Mesothelial cell of epicardium (in vitro differentiated cells): ENCODE results near the gene ADAMTSL1. TPM values are rescaled to one million over a fixed set of nuclear protein-coding genes. Genes with fewer than 3 reads are reported as not detected.

Experiments used
- DNase-seq, 2 experiments: peaks; one replicate each; pipeline ENCODE4 v3.0.0; 2021; ENCODE audit warnings: low spot score in 2 of 2; ENCODE audit not compliant: unreplicated experiment in 2 of 2
- H3K27ac Mint-ChIP-seq: 2 replicates; pipeline ENCODE4 v1.8.0; 2021; ENCODE audit warnings: mixed read lengths
- H3K27me3 Mint-ChIP-seq: 2 replicates; pipeline ENCODE4 v1.8.0; 2021; ENCODE audit warnings: low read depth, mixed read lengths
- H3K36me3 Mint-ChIP-seq: 2 replicates; pipeline ENCODE4 v1.8.0; 2021; ENCODE audit warnings: mixed read lengths
- H3K4me1 Mint-ChIP-seq: 2 replicates; pipeline ENCODE4 v1.8.0; 2021; ENCODE audit warnings: mixed read lengths
- H3K4me3 Mint-ChIP-seq: 2 replicates; pipeline ENCODE4 v1.8.0; 2021; ENCODE audit warnings: mild to moderate bottlenecking, moderate library complexity, mixed read lengths
- H3K9me3 Mint-ChIP-seq: 2 replicates; pipeline ENCODE4 v1.8.0; 2021; ENCODE audit warnings: mixed read lengths
- total RNA-seq: library from RNA; stranded (reverse); gene quantifications from 3 replicates; pipeline ENCODE4 v1.2.1, GENCODE V29; 2021
- TF ChIP-seq, protein P1 (sequence below): fragments of 200-600 bp; sonication (generic); IDR thresholded peaks from one replicate; pipeline ENCODE4 v1.5.0; 2021; ENCODE audit warnings: antibody characterized with exemption; ENCODE audit not compliant: unreplicated experiment

Gene ADAMTSL1
- total RNA-seq, 1 donor from 2014 or later: 48.0 TPM

GRCh38 chr9:18768951-18769622 is 295.1 kb downstream of the ADAMTSL1 start:
- Mint-ChIP-seq H3K36me3 (no peaks in the 10 kb centered on the region), H3K4me3 (no peak overlapping the region), H3K4me1 (peaks cover 24% of the 10 kb centered on the region), H3K27ac (no peak overlapping the region), H3K27me3 (peaks cover 24% of the 10 kb centered on the region), H3K9me3 (no peaks in the 10 kb centered on the region)
- DNase-seq: no peak
- TF ChIP-seq, protein P1, sequence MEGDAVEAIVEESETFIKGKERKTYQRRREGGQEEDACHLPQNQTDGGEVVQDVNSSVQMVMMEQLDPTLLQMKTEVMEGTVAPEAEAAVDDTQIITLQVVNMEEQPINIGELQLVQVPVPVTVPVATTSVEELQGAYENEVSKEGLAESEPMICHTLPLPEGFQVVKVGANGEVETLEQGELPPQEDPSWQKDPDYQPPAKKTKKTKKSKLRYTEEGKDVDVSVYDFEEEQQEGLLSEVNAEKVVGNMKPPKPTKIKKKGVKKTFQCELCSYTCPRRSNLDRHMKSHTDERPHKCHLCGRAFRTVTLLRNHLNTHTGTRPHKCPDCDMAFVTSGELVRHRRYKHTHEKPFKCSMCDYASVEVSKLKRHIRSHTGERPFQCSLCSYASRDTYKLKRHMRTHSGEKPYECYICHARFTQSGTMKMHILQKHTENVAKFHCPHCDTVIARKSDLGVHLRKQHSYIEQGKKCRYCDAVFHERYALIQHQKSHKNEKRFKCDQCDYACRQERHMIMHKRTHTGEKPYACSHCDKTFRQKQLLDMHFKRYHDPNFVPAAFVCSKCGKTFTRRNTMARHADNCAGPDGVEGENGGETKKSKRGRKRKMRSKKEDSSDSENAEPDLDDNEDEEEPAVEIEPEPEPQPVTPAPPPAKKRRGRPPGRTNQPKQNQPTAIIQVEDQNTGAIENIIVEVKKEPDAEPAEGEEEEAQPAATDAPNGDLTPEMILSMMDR: no peak

DNA sequence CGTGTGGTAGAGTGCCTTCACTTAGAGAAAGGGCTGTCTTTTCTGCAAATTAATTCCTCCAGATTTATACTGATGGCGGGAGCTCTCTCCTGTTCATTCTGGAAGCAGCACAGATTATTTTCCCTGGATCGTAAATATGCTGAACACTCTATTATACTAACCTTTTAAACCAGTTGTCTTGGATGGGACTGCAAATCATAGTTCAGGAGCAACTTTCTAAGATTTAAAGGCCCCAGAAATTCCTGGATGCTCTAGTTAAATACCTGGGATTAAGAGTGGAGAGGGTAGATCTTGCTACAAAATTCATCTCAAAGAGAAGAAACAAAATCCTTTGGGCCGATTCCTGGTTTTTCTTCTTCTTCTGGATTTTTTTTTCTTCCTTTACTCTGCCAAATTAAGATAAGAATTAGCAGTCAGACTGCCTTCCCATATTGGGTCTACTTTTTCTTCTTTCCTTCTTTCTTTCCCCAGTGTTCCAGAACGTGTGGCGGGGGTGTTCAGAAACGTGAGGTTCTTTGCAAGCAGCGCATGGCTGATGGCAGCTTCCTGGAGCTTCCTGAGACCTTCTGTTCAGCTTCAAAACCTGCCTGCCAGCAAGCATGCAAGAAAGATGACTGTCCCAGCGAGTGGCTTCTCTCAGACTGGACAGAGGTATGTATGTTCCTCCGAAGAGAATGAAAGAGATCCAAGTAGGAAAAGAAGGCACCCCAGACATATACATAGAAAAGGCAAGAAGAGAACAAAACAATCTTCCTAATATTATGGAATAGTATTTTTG is 296.4 kb downstream of the ADAMTSL1 start:
- TF ChIP-seq, protein P1: no peak
- DNase-seq: no peak
- Mint-ChIP-seq H3K36me3 (no peaks in the 10 kb centered on the region), H3K4me3 (no peak overlapping the region), H3K27me3 (peaks cover 22% of the 10 kb centered on the region), H3K27ac (peak overlapping the region; percentile 36), H3K9me3 (peaks cover 3% of the 10 kb centered on the region), H3K4me1 (peaks cover 24% of the 10 kb centered on the region)

GRCh38 chr9:18771011-18771410 is 297.1 kb downstream of the ADAMTSL1 start:
- Mint-ChIP-seq H3K4me3 (no peak overlapping the region), H3K4me1 (peaks cover 24% of the 10 kb centered on the region), H3K27ac (peak overlapping the region; percentile 59), H3K9me3 (peaks cover 3% of the 10 kb centered on the region), H3K27me3 (peaks cover 15% of the 10 kb centered on the region), H3K36me3 (peaks cover 2% of the 10 kb centered on the region)
- no peak for DNase-seq
- TF ChIP-seq, protein P1: no peak

GRCh38 chr9:18771763-18772162 is 297.8 kb downstream of the ADAMTSL1 start:
- Mint-ChIP-seq H3K27ac (no peak overlapping the region), H3K9me3 (peaks cover 3% of the 10 kb centered on the region), H3K4me3 (no peak overlapping the region), H3K27me3 (peaks cover 9% of the 10 kb centered on the region), H3K4me1 (peaks cover 24% of the 10 kb centered on the region), H3K36me3 (peaks cover 6% of the 10 kb centered on the region)
- DNase-seq: no peak
- TF ChIP-seq, protein P1: no peak

- peaks cover 15% of the 10 kb centered on the region for H3K4me1 Mint-ChIP-seq
- peaks cover 2% of the 10 kb centered on the region for H3K27me3 Mint-ChIP-seq
- TF ChIP-seq, protein P1: no peak
Measured at GRCh38 chr9:18775241-18775640, 301.3 kb downstream of the ADAMTSL1 start.

More at GRCh38 chr9:18775241-18775640, 301.3 kb downstream of the ADAMTSL1 start:
- Mint-ChIP-seq H3K36me3 (peaks cover 9% of the 10 kb centered on the region), H3K27ac (no peak overlapping the region), H3K4me3 (no peak overlapping the region), H3K9me3 (peaks cover 3% of the 10 kb centered on the region)
- DNase-seq: no peak
